GM23338 (cell line): Measurements from ENCODE around the gene NFIC.

ENCODE experiments used
- CREB1 ChIP-seq: fragments of 250-450 bp; sonication (Bioruptor Pico); IDR thresholded peaks from 2 replicates; pipeline ENCODE4 v1.5.0; 2020; ENCODE audit warnings: low read depth, mild to moderate bottlenecking, moderate library complexity
- CTCF ChIP-seq, 2 experiments: fragments of 200-600 bp in 1 of 2; sonication (generic) in 1 of 2; conservative IDR thresholded peaks; 2 replicates each; pipeline versions ENCODE4 v1.5.1 to v1.6.1; 2016 to 2017; ENCODE audit warnings: antibody characterized with exemption in 2 of 2, low read depth in 2 of 2, mild to moderate bottlenecking in 2 of 2, moderate library complexity in 1 of 2
- EZH2 ChIP-seq: fragments of 200-600 bp; sonication (generic); IDR thresholded peaks from one replicate; pipeline ENCODE4 v1.8.0; 2017; ENCODE audit warnings: antibody characterized with exemption, mild to moderate bottlenecking, low read depth; ENCODE audit not compliant: unreplicated experiment
- EZH2phosphoT487 ChIP-seq: fragments of 200-600 bp; sonication (generic); IDR thresholded peaks from one replicate; pipeline ENCODE4 v1.8.1; 2018; ENCODE audit warnings: antibody characterized with exemption; ENCODE audit not compliant: unreplicated experiment
- JUNB ChIP-seq: IDR thresholded peaks from one replicate; pipeline ENCODE4 v1.6.1; 2016; ENCODE audit warnings: antibody characterized with exemption; ENCODE audit not compliant: unreplicated experiment
- NANOG ChIP-seq: IDR thresholded peaks from 2 replicates; pipeline ENCODE4 v1.6.1; 2016; ENCODE audit warnings: antibody characterized with exemption, borderline replicate concordance
- POLR2AphosphoS5 ChIP-seq: IDR thresholded peaks from 2 replicates; pipeline ENCODE4 v1.6.1; 2016; ENCODE audit warnings: antibody characterized with exemption, low read depth
- REST ChIP-seq: IDR thresholded peaks from one replicate; pipeline ENCODE4 v1.6.1; 2018; ENCODE audit warnings: antibody characterized with exemption; ENCODE audit not compliant: unreplicated experiment
- STAT1 ChIP-seq: IDR thresholded peaks from one replicate; pipeline ENCODE4 v1.6.1; 2016; ENCODE audit warnings: antibody characterized with exemption; ENCODE audit not compliant: unreplicated experiment
- ZNF114 ChIP-seq: fragments of 250-450 bp; sonication (Bioruptor Pico); IDR thresholded peaks from 2 replicates; pipeline ENCODE4 v1.5.0; 2020; ENCODE audit warnings: mild to moderate bottlenecking, moderate library complexity

DNA sequence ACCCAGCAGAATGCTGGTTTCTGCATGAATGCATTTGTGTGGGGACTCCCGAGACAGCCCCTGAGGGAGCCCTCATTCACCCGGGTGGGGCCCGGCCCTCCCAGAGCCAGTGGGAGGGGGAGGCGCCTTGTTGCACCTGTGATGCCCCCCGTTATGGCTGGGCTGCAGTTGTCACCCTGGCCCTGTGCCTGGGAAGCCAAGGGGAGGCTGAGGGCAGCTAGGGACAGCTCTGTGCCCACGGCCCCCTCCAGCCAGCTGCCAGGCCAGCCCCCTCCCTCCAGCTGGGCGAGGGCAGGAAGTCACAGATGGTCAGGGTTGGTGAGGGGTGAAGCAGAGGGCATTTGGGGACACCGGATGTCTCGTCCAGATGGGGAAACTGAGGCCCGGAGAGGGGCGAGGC, 26.1 kb downstream of the NFIC start:
- no peak for TF ChIP-seq CTCF (conservative IDR thresholded peaks at IDR 0.05; ENCODE audit: low read depth in 2 of 2)
- no peak for TF ChIP-seq POLR2AphosphoS5
- no peak for TF ChIP-seq REST
- no peak for TF ChIP-seq CREB1 (CRISPR knock-in tag)
- no peak for TF ChIP-seq EZH2
- TF ChIP-seq EZH2phosphoT487, result no peak
- TF ChIP-seq ZNF114 (CRISPR knock-in tag), result no peak
- no peak for TF ChIP-seq NANOG
- no peak for TF ChIP-seq STAT1
- no peak for TF ChIP-seq JUNB
